Hypothalamus (tissue), 51 donors: ENCODE data around the gene SLC11A2.

ENCODE experiments used
- DNase-seq, 51 donors: peaks; one replicate each; lab custom pipeline; 2025; lab: John Stamatoyannopoulos, UW

Gene SLC11A2

DNA sequence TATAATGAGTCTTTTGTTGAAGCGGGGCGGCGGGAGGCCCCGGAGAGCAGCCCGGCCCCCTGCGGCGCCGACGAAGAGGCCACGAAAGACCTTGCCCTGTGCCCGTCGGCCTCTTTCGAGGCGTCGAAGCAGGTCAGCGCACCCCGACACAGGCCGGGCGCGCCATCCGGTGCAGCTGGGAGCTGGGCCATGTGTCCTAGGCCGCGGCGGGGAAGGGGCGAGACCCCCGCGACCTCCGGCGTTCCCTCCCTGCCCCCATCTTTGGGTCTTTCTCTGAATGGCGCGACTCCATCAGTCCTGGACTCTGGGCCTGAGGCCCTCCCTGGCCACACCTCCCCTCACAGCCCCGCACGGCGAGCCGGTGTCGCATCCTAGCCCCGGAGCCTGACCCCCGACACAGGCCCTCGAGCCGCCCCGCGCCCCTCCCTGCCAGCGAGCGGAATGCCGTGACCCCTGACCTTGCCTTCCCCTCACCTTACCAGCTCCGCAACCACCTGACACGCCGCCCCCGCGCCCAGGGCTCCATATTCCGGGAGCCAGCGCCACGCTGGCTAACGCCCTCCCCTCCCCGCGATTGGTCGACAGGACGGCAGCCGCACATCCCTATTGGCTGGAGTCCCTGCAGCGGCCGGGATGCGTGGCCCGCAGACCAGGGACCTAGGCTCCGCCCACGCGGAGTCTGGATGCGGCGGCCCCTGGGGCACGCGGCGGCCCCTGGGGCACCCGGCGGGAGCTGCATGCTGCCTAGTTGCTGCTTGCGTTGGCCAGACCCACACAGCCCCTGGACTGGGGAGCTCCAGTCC is at the start of gene SLC11A2:
SLC11A2 (minus strand) TSS at position 549 of the 803 bp plus-strand sequence. CDS start 15,656 bp downstream, outside the sequence.
- peak; percentile 61 to 98 (median 93) for DNase-seq

DNA sequence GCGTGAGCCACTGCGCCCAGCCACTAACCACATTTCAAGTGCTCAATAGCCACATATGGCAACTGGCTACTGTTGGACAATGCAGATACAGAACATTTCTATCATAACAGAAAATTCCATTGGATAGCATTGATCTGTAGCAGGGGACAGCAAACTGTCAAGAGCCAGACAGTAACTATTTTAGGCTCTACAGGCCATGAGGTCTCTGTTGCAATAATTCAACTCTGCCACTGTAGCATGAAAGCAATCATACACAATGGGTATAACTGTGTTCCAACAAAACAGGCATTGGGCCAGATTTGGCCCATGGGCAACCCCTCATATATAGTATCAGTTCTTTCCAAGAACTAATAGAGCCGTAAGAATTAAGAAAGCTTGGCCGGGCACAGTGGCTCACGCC is 49.2 kb upstream of the SLC11A2 start:
- DNase-seq = no peak

DNA sequence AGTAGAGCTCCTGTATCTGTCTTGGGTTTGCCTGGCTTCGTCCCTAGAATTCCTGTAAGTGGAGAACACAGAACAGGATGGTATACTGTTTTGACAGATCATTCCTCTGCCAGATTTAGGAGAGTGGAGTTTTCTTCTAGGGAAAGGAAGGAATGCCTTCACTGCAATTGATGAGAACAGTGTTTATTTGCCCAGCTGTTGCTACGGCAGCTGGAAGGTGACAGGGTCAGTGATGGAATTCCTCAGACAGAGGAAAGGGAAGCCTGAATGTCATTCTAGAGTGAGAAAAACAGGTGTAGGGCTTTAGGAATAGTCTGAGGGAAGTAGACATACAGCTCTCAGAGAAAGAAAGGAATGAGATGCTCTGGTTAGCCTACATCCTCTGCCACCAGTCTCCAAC is 45.5 kb upstream of the SLC11A2 start:
- DNase-seq = no peak

DNA sequence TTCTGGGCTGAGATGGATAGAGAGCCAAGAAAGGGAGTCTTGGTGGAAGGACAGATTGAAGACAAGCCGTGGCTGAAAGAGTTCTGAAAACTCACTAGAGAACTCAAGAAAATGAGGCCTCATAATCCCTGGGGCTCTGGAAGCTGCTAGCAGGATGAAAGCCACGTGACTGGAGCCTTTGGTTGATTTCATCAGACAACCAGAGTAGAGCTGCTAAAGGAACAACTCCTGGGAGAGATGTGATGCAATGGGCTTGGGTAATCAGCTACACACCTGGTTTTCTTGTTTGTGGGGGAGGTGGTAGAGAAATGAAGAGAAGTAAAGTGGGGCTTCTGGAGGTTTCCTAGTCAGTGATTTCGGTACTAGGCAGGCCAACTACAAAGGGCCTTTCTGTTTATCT is 43.8 kb upstream of the SLC11A2 start:
- no peak for DNase-seq

DNA sequence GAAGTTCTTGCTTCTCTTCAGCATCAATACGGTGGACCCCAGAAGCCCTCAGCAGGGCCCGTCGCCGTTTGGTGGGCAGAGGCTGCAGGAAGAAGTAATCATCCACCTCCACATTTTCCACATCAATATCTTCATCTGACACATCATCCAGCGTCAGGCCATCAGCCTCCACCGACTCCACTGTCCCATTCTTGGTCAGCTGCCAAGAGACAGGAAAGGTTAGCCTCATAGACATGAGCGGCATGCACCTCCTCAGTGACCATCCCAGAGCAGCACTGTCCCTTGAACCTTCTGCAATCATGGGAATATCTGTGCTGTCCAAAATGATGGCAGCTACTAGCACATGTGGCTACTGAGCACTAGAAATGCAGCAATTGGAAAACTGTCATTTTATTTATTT is 41.6 kb upstream of the SLC11A2 start:
- no peak for DNase-seq

DNA sequence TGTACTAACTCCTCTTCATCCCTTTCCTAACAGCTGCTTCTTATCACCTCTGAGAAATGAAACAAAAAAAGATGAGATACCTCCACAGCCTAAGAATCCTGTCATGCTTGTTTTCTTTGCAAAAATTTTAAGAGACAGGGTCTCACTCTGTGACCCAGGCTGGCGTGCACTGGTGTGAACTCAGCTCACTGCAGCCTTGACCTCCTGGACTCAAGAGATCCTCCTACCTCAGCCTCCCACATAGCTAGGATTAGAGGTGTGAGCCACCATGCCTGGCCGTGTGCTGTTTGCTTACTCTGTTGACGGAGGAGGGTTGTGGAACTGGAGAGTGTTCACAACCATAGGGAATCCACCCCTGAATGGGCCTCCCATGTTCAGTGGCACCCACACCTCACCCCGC is 41.0 kb upstream of the SLC11A2 start:
- no peak for DNase-seq

DNA sequence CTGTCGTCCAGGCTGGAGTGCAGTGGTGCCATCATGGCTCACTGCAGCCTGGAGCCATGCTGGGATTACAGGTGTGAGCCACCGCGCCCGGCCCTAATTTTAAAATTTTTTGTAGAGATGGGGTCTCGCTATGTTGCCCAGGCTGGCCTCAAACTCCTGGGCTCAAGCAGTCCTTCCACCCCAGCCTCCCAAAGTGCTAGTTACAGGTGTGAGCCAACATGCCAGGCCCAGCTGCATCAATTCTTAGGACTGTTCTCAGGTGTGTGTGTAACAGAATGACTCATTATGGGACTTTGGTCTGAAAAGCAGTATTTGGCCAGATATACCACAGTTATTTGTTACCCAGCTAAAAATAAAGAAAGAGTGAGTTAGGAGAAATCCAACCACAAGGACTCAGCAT is 39.3 kb upstream of the SLC11A2 start:
- no peak for DNase-seq

DNA sequence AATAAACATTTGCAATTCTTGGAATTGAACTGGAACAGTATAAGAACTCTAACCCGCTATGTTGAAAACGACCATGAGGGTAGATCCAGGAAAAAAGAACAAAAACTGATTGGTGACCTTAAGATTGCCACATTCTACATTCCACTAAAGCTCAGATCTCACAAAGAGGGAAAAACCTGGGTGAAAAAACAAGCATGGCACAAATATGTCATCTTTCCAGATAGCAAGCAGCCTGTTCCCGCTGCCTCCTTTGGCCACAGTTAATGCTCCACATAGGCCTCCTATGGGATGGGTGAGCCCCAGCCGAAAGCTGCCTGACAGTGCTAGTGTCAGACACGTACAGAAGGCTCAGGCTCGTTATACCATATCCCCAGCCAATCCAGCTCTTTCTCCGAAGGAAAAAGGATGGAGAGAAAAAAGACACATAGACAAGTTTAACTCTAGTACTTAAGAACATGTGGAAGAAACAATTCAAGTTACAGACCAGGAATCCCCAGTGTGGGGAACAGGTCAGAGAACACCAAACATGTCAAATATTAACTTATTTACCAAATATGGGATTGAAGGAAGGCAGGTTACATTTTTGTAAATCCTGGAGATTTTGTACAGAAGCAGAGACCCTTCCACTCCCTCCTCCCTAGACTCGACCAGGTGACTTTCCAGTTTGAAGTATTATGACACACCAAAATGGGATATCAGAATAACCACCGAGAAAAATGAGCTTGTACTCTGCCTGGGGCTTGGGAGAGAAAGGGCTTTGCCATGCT is 36.6 kb upstream of the SLC11A2 start:
- no peak for DNase-seq

DNA sequence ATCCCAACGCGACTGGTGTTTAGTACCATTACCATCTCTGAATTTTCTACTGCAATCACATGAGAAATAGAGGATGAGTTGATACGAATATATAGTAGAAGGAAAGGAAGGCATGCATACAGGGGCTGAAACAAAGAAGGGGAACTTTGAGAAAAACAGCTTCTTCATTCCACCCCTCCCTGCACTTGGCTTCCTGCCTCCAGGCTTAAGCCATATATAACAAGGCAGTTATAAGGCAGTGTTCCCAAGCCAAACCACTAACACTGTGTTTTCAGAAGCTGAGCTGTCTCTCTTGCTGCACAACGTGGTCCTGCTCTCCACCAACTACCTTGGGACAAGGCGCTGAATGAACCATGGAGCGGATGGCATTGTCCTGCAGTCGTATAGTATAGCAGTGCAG is 32.9 kb upstream of the SLC11A2 start:
- no peak for DNase-seq

DNA sequence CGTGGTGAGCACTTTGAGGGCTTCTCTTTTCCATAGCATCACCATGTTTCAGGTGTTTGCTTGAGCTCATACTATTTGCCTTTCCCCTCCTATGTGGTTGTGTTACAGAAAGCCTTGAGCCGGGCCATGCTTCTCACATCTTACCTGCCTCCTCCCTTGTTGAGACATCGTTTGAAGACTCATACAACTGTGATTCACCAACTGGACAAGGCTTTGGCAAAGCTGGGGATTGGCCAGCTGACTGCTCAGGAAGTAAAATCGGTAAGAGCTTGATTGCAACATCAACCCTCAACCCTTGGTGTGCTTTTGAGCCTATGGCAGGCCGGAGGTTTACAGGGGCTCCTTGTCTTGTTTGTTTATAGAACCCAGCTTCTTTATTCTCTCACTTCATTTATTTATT is 30.1 kb upstream of the SLC11A2 start:
- DNase-seq = no peak

DNA sequence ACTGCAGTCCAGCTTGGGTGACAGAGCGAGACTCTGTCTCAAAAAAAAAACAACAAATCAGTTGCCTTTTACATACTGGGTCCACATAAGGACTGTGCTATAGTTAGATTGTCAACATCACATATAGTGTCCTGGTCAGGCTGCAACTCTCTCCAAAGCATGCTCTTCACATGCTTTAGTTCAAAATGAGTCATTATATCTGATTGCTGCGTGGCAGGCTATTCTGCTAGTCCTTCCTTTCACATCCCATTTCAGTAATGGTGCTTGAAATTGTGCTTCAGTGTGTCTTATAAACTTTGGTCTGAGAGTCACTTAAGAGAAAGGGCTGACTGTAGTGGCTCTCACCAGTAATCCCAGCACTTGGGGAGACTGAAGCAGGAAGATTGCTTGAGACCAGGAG is 28.9 kb upstream of the SLC11A2 start:
- no peak for DNase-seq

DNA sequence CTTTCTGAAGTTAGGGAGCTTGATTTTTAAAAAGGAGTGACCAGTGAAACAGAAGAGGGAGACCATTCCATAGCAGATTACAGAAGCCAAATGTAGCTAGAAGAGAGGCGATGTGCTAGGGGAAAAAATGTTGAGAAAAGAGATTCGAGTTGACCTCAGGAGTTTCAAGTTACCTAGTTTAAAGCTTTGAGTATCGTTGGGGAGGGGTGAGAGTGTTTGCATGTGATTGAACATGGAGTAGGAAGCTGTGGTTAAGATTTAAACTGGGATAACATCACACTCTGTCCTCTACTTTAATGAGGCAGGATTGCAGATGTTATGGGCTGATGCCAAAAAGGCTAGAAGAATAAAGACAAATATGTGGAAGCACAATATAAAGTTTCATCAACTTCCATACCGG is 25.6 kb upstream of the SLC11A2 start:
- no peak for DNase-seq

DNA sequence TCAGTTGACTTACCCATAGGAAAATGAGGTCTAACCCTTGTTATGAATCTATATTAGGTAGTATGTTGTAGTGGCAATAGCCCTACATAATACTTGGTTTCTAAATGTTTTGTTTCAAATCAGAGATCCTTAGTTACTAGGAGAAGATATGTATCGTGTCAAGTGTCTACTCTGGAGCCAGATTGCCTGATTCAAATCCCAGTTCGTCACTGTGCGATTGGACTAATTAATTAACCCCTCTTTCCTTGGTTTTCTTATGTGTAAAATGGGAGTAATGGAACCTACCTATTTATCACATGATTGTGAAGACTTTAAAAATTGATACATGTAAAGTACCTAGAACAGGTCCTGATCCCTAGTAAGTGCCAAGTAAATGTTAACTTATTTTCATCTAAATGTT is 23.3 kb upstream of the SLC11A2 start:
- DNase-seq = no peak

DNA sequence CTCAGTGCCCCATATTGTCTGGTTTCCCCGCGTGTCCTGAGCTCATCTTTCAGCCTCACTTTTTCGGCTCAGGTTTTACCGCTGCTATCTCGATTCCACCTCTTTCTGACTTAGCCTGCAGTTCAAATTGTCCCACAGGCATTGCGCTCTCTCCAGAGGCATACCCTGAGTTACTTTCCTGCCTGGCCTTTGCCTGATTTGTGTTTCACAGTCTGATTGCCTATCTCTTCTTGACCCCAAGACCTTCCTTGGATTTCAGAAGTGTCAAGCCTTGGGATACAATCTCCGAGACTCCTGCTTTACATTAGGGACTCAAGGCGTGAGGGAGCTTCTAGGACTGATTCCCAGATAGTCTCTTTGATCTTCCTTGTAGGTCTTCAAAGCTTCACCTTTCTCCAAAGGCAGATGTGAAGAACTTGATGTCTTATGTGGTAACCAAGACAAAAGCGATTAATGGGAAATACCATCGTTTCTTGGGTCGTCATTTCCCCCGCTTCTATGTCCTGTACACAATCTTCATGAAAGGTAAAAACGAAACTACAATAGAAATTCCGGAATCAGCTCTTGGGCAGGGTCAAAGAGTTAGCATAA is 22.6 kb upstream of the SLC11A2 start:
- DNase-seq = peak in 1 of 51 donors; percentile 2

DNA sequence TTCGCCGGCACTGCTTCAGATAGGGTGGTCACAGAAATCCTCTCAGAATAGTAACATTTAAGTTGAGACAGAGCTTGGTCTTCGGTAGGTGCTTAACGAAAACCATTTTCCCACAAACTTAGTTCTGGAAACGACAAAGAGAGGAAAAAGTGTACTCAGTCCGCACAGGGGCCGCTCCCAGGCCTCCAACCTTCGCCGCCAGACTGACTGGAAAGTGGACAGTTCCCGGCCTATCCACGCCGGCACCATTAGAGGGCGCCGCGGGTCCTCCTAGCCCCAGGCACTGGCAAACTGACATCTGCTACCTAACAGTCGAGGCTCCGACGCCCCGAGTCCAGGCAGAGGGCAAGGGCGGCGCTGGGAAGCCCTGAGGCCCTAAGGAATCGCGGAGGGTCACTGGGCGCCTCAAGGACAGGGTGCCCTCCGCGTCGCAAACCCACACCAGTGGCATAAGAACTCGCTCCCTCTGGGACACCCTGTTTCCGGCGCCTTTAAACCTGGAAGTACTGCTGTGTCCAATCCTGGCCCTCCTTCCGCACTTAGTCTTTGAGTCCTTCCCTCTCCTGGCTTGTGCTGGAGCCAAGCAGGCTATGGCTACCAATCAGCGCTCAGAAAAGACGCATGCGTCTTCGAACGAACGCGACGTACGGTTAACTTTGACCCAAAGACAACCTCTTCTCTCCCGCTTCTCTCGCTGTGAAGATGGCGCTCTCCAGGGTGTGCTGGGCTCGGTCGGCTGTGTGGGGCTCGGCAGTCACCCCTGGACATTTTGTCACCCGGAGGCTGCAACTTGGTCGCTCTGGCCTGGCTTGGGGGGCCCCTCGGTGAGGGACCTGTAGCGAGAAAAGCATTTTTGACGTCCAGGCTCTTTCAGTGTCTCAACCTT is 21.7 kb upstream of the SLC11A2 start, which contains the start of gene LETMD1:
LETMD1 (plus strand) TSS at position 673 of the 886 bp plus-strand sequence; CDS start at position 703, 30 bp downstream.
- DNase-seq = peak; percentile 74 to 99 (median 96)

DNA sequence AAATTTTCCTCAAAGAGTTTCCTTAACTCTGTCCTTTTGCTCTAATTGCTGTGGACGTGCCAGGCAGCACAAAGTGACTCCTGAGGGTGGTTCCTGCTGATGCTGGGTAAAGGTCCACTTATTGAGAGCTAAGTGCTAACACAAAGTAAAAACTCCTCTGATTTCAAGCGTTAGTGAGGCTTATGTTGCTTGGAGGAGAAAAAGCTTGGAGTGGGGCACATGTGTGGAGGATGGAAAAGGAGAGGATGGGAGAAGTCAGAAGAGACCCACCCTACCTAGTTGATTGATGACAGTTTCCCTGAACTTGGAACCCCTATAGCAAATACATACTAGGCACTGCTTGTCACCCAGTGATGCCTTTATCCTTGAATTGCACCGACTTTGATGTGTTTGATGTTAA is 10.1 kb upstream of the SLC11A2 start:
- DNase-seq = no peak

DNA sequence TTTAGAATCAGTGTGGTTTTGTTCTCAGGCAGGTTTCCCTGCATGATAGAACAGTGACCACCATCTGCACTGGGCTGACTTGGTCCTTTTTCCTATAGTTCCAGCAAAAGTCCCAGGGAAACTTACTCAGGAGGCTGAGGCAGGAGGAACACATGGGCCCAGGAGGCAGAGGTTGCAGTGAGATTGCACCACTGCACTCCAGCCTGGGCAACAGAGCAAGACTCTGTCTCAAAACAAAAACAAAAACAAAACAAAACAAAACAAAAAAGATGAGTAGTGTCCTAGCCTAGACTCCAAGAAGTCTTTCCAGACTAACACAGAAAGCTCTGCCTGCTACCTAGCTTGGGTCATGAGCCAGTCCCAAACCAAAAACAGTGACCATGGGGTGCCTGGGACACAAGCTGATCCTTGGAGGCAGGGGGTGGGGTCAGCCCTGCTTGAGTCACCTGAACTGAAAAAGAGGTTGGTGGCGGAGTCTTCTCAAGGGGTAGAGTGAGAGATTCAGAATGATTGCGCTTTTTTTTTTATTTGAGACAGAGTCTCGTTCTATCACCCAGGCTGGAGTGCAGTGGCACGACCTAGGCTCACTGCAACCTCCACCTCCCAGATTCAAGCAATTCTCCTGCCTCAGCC is 7.4 kb upstream of the SLC11A2 start:
- DNase-seq = no peak

DNA sequence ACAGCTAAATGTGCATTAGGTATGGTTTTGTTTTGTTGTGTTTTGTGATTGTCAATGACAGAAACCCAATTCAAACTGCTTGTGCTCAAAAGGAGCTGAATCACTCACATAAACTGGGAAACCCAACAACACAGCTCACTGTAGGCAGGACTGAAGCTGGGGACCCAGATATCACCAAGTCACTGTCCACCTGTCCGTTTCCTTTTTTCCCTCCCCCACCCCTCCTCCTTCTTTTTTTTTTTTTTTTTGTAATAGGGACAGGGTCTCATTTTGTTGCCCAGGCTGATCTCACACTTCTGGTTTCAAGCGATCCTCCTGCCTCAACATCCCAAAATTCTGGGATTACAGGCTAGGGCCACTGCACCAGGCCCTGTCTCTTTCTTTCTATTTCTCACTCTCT is 6.9 kb upstream of the SLC11A2 start:
- DNase-seq = no peak

DNA sequence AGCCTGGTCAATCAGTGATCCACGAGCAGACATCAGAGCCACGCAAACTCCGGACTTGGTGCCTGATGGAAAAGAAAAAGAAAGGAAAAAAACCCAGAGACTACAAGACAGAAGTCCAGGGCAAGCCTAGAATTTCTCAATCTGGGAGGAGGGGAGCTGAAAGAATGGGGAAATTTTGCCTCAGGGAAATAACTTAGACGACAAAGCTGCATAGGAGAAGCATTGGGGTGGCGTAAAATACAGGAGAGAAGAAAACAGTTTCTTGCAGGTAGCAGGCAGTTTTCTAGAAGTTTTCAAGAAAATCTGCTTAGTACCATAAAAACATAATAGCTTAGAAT is 2.6 kb upstream of the SLC11A2 start:
- no peak for DNase-seq

DNA sequence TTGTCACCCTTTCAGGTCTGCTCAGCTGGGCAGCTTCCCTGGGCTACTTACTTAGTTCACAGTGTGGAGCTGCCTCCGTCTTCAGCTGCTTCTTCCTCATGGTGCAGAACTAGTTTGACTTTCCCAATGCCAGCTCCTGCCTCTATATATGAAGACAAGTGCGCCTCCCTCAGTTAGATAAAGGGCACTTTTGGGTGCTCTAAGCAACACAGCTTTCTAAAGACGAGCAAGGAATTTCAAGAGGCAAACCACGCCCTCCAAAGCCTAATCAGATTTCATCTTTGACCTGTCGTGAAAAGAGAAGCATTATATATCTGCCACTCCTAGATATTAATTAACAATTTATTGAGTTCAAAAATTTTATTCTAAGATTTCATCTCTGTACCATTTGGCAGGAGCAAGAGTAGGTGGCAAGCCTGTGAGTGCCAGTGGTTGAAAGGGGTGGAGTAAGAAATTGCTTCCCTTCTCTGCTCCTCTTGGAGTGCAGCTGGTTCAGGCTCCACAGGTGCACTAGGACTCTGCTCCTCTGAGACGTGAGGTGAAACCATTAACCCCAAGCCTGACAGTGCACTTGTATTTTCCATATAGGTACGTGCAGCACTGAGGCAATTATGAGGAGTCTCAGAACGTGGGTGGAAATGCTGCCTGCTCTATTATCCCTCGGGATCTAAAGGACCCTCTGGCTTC is 2.1 kb upstream of the SLC11A2 start:
- peak in 12 of 51 donors; percentile 6 to 43 (median 24) for DNase-seq
